Measurements from ENCODE around the gene MIP. TPM values are rescaled to one million over a fixed set of nuclear protein-coding genes. Genes with fewer than 3 reads are reported as not detected.
"Not testable (repeated sequence)": the region's sequence is repeated elsewhere in the genome, so short reads cannot be mapped to it uniquely, and the experiment has no call there.

The MIP gene
- total and polyA plus RNA-seq, 2 donors, result 0.02 to 0.09 TPM

GRCh38 chr12:56449622-56449984 is 4.9 kb downstream of the MIP start:
- 35% methylated on average over 5 of the region's 5 CpGs for WGBS
- Histone ChIP-seq H3K4me1 (ENCODE audit: control insufficient read depth in 2 of 2, insufficient read depth in 2 of 2, low read length in 2 of 2) (peaks cover 3 to 12% of the 10 kb centered on the region in 2 donors), H3K27ac (ENCODE audit: low read depth in 1 of 2, low read length in 1 of 2) (peak overlapping the region; percentile 33 to 81), H3K27me3 (ENCODE audit: control insufficient read depth in 2 of 2, insufficient read depth in 1 of 2, low read length in 1 of 2) (no peaks in the 10 kb centered on the region), H3K4me3 (ENCODE audit: low read length in 2 of 2) (peak overlapping the region; percentile 85 to 86), H3K9me3 (ENCODE audit: control insufficient read depth in 2 of 2, insufficient read depth in 1 of 2, low read length in 1 of 2) (no peaks in the 10 kb centered on the region), H3K36me3 (ENCODE audit: control insufficient read depth in 2 of 2, insufficient read depth in 2 of 2, low read length in 1 of 2) (peaks cover 0 to 2% of the 10 kb centered on the region in 2 donors)
- DNase-seq (ENCODE audit: low read depth in 6 of 9, low spot score in 9 of 9), result no peak

- peak within 1 kb of the TSS; percentile 85 to 86 for H3K4me3 ChIP-seq (ENCODE audit: low read length in 2 of 2)
- no peaks in the 10 kb centered on the region for H3K9me3 ChIP-seq (ENCODE audit: control insufficient read depth in 2 of 2, insufficient read depth in 1 of 2, low read length in 1 of 2)
- H3K27ac ChIP-seq (ENCODE audit: low read depth in 1 of 2, low read length in 1 of 2), result peak within 1 kb of the TSS; percentile 67 to 81
- H3K36me3 ChIP-seq (ENCODE audit: control insufficient read depth in 2 of 2, insufficient read depth in 2 of 2, low read length in 1 of 2), result peaks cover 0 to 2% of the 10 kb centered on the region in 2 donors
- peak; percentile 66 to 93 (median 83) for DNase-seq (ENCODE audit: low read depth in 6 of 9, low spot score in 9 of 9)
- H3K4me1 ChIP-seq (ENCODE audit: control insufficient read depth in 2 of 2, insufficient read depth in 2 of 2, low read length in 2 of 2), result peaks cover 3 to 12% of the 10 kb centered on the region in 2 donors
- under 1% methylated on average over 58 of the region's 58 CpGs for WGBS
- H3K27me3 ChIP-seq (ENCODE audit: control insufficient read depth in 2 of 2, insufficient read depth in 1 of 2, low read length in 1 of 2), result no peaks in the 10 kb centered on the region
Observed at GRCh38 chr12:56448860-56449621, 5.4 kb downstream of the MIP start, which contains the start of gene TIMELESS. TSS of gene TIMELESS (minus strand) at chr12:56449426. CDS start at chr12:56434170, 15,256 bp downstream.

DNA sequence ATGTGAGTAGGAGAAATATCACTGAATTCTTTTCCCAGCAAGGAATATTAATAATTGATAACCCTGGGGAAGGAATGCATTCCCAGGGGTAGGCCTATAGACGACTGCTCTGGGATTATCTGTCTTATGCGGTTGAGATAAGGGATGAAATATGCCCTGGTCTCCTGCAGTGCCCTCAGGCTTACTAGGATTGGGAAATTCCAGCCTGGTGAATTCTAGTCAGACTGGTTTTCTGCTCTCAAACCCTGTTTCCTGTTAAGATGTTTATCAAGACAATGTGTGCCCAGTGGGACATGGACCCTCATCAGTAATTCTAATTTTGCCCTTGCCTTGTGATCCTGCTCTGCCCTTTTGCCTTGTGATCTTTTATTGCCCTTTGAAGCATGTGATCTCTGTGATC is 11.2 kb downstream of the MIP start:
- not testable (repeated sequence) for H3K27ac ChIP-seq (ENCODE audit: low read depth in 1 of 2, low read length in 1 of 2); DNase-seq (ENCODE audit: low read depth in 6 of 9, low spot score in 9 of 9); H3K9me3 ChIP-seq (ENCODE audit: control insufficient read depth in 2 of 2, insufficient read depth in 1 of 2, low read length in 1 of 2); H3K4me3 ChIP-seq (ENCODE audit: low read length in 2 of 2); H3K4me1 ChIP-seq (ENCODE audit: control insufficient read depth in 2 of 2, insufficient read depth in 2 of 2, low read length in 2 of 2); H3K27me3 ChIP-seq (ENCODE audit: control insufficient read depth in 2 of 2, insufficient read depth in 1 of 2, low read length in 1 of 2); H3K36me3 ChIP-seq (ENCODE audit: control insufficient read depth in 2 of 2, insufficient read depth in 2 of 2, low read length in 1 of 2)
- WGBS, result 95% methylated on average over 2 of the region's 2 CpGs

DNA sequence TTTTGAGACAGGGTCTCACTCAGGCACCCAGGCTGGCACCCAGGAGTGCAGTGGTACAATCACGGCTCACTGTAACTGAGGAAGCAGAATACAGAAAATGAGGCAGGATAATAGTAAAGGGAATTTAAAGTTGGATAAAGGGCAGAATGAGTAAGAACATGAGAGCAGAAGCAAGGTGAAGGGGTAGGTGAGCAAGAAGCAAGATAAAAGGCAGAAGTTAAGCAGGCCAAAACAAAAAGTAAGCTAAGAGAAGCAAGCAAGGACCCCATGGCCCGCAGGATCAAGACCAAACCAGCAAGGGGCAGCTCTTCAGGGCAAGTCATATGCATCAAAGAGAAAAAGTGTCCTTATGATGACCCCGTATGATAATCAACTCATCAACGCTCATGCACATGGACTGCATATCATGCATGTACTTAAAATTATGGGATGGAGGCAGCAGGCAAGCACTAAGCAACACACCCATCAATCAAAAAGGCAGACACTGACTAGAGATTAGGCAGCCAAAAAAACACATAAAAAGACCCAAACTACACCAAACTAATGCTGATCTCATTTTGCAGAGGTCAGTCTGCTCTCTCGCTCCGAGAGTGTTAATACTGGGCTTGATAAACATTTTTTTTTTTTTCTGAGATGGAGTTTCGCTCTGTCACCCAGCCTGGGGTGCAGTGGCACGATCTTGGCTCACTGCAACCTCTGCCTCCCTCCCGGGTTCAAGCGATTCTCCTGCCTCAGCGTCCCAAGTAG is 16.9 kb downstream of the MIP start:
- 97% methylated on average over 11 of the region's 11 CpGs for WGBS
- H3K27me3 ChIP-seq (ENCODE audit: control insufficient read depth in 2 of 2, insufficient read depth in 1 of 2, low read length in 1 of 2), result no peaks in the 10 kb centered on the region
- DNase-seq (ENCODE audit: low read depth in 6 of 9, low spot score in 9 of 9), result no peak

GRCh38 chr12:56434828-56435227 is 19.6 kb downstream of the MIP start:
- no peaks in the 10 kb centered on the region for H3K9me3 ChIP-seq (ENCODE audit: control insufficient read depth in 2 of 2, insufficient read depth in 1 of 2, low read length in 1 of 2)
- no peaks in the 10 kb centered on the region for H3K27me3 ChIP-seq (ENCODE audit: control insufficient read depth in 2 of 2, insufficient read depth in 1 of 2, low read length in 1 of 2)
- WGBS, result 98% methylated on average over 6 of the region's 6 CpGs

More for the DNA sequence above, 16.9 kb downstream of the MIP start:
- Histone ChIP-seq H3K36me3 (ENCODE audit: control insufficient read depth in 2 of 2, insufficient read depth in 2 of 2, low read length in 1 of 2) (peaks cover 7 to 10% of the 10 kb centered on the region in 2 donors), H3K4me1 (ENCODE audit: control insufficient read depth in 2 of 2, insufficient read depth in 2 of 2, low read length in 2 of 2) (no peaks in the 10 kb centered on the region), H3K27ac (ENCODE audit: low read depth in 1 of 2, low read length in 1 of 2) (no peak overlapping the region), H3K4me3 (ENCODE audit: low read length in 2 of 2) (no peak overlapping the region), H3K9me3 (ENCODE audit: control insufficient read depth in 2 of 2, insufficient read depth in 1 of 2, low read length in 1 of 2) (no peaks in the 10 kb centered on the region)

GRCh38 chr12:56431850-56432249 is 22.6 kb downstream of the MIP start:
- no peak for DNase-seq (ENCODE audit: low read depth in 6 of 9, low spot score in 9 of 9)
- peaks cover 44 to 48% of the 10 kb centered on the region in 2 donors for H3K36me3 ChIP-seq (ENCODE audit: control insufficient read depth in 2 of 2, insufficient read depth in 2 of 2, low read length in 1 of 2)
- H3K27ac ChIP-seq (ENCODE audit: low read depth in 1 of 2, low read length in 1 of 2), result no peak overlapping the region
- no peak overlapping the region for H3K4me3 ChIP-seq (ENCODE audit: low read length in 2 of 2)
- H3K27me3 ChIP-seq (ENCODE audit: control insufficient read depth in 2 of 2, insufficient read depth in 1 of 2, low read length in 1 of 2), result no peaks in the 10 kb centered on the region
- 99% methylated on average over 3 of the region's 3 CpGs for WGBS
- no peaks in the 10 kb centered on the region for H3K9me3 ChIP-seq (ENCODE audit: control insufficient read depth in 2 of 2, insufficient read depth in 1 of 2, low read length in 1 of 2)
- no peaks in the 10 kb centered on the region for H3K4me1 ChIP-seq (ENCODE audit: control insufficient read depth in 2 of 2, insufficient read depth in 2 of 2, low read length in 2 of 2)

More at GRCh38 chr12:56434828-56435227, 19.6 kb downstream of the MIP start:
- Histone ChIP-seq H3K27ac (ENCODE audit: low read depth in 1 of 2, low read length in 1 of 2) (no peak overlapping the region), H3K4me3 (ENCODE audit: low read length in 2 of 2) (no peak overlapping the region), H3K4me1 (ENCODE audit: control insufficient read depth in 2 of 2, insufficient read depth in 2 of 2, low read length in 2 of 2) (no peaks in the 10 kb centered on the region), H3K36me3 (ENCODE audit: control insufficient read depth in 2 of 2, insufficient read depth in 2 of 2, low read length in 1 of 2) (peaks cover 27% of the 10 kb centered on the region in 2 donors)
- DNase-seq (ENCODE audit: low read depth in 6 of 9, low spot score in 9 of 9), result no peak

GRCh38 chr12:56431288-56431687 is 23.2 kb downstream of the MIP start:
- H3K9me3 ChIP-seq (ENCODE audit: control insufficient read depth in 2 of 2, insufficient read depth in 1 of 2, low read length in 1 of 2), result no peaks in the 10 kb centered on the region
- peaks cover 44 to 50% of the 10 kb centered on the region in 2 donors for H3K36me3 ChIP-seq (ENCODE audit: control insufficient read depth in 2 of 2, insufficient read depth in 2 of 2, low read length in 1 of 2)
- no peak overlapping the region for H3K27ac ChIP-seq (ENCODE audit: low read depth in 1 of 2, low read length in 1 of 2)
- 99% methylated on average over 11 of the region's 11 CpGs for WGBS
- no peaks in the 10 kb centered on the region for H3K4me1 ChIP-seq (ENCODE audit: control insufficient read depth in 2 of 2, insufficient read depth in 2 of 2, low read length in 2 of 2)
- no peaks in the 10 kb centered on the region for H3K27me3 ChIP-seq (ENCODE audit: control insufficient read depth in 2 of 2, insufficient read depth in 1 of 2, low read length in 1 of 2)
- no peak for DNase-seq (ENCODE audit: low read depth in 6 of 9, low spot score in 9 of 9)
- no peak overlapping the region for H3K4me3 ChIP-seq (ENCODE audit: low read length in 2 of 2)

DNA sequence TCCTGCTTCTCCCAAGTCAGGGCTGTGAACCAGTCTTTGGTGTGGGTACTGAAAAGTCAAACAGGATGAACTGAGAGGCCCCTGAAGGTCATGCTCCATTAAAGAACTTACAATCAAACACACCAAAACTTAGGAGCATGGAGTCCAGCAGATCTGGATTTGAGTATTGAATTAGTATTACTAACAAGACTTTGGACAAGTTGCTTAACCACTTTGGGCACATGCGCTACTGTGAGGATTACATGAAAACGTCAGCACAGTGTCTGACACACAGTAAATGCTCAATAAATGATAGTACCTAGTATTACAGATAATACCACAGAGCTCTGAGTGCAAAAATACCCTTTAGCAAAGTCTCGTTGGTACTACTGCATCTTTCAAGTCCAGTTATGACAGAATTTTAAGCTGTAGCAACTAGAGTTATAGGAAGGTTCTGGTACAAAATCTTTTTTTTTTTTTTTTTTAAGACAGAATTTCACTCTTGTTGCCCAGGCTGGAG is 28.5 kb downstream of the MIP start:
- no peak overlapping the region for H3K4me3 ChIP-seq (ENCODE audit: low read length in 2 of 2)
- no peak overlapping the region for H3K27ac ChIP-seq (ENCODE audit: low read depth in 1 of 2, low read length in 1 of 2)
- no peak for DNase-seq (ENCODE audit: low read depth in 6 of 9, low spot score in 9 of 9)
- 66% methylated on average over 3 of the region's 3 CpGs for WGBS
- H3K9me3 ChIP-seq (ENCODE audit: control insufficient read depth in 2 of 2, insufficient read depth in 1 of 2, low read length in 1 of 2), result no peaks in the 10 kb centered on the region
- H3K27me3 ChIP-seq (ENCODE audit: control insufficient read depth in 2 of 2, insufficient read depth in 1 of 2, low read length in 1 of 2), result no peaks in the 10 kb centered on the region
- H3K4me1 ChIP-seq (ENCODE audit: control insufficient read depth in 2 of 2, insufficient read depth in 2 of 2, low read length in 2 of 2), result peaks cover 0 to 9% of the 10 kb centered on the region in 2 donors
- peaks cover 58 to 72% of the 10 kb centered on the region in 2 donors for H3K36me3 ChIP-seq (ENCODE audit: control insufficient read depth in 2 of 2, insufficient read depth in 2 of 2, low read length in 1 of 2)

- H3K36me3 ChIP-seq (ENCODE audit: control insufficient read depth in 2 of 2, insufficient read depth in 2 of 2, low read length in 1 of 2), result peaks cover 61 to 73% of the 10 kb centered on the region in 2 donors
- no peak overlapping the region for H3K4me3 ChIP-seq (ENCODE audit: low read length in 2 of 2)
- peaks cover 0 to 9% of the 10 kb centered on the region in 2 donors for H3K4me1 ChIP-seq (ENCODE audit: control insufficient read depth in 2 of 2, insufficient read depth in 2 of 2, low read length in 2 of 2)
- peak in 4 of 9 donors; percentile 6 to 38 (median 18) for DNase-seq (ENCODE audit: low read depth in 6 of 9, low spot score in 9 of 9)
- no peak overlapping the region for H3K27ac ChIP-seq (ENCODE audit: low read depth in 1 of 2, low read length in 1 of 2)
- WGBS, result 76% methylated on average over 1 of the region's 1 CpG
- H3K27me3 ChIP-seq (ENCODE audit: control insufficient read depth in 2 of 2, insufficient read depth in 1 of 2, low read length in 1 of 2), result no peaks in the 10 kb centered on the region
- no peaks in the 10 kb centered on the region for H3K9me3 ChIP-seq (ENCODE audit: control insufficient read depth in 2 of 2, insufficient read depth in 1 of 2, low read length in 1 of 2)
Observed at GRCh38 chr12:56425193-56425592, 29.3 kb downstream of the MIP start.

Data from thymus (tissue), 11 donors.